ENCODE results near the gene INPPL1.
"Not testable (repeated sequence)": the region's sequence is repeated elsewhere in the genome, so short reads cannot be mapped to it uniquely, and the experiment has no call there.

The INPPL1 gene

DNA sequence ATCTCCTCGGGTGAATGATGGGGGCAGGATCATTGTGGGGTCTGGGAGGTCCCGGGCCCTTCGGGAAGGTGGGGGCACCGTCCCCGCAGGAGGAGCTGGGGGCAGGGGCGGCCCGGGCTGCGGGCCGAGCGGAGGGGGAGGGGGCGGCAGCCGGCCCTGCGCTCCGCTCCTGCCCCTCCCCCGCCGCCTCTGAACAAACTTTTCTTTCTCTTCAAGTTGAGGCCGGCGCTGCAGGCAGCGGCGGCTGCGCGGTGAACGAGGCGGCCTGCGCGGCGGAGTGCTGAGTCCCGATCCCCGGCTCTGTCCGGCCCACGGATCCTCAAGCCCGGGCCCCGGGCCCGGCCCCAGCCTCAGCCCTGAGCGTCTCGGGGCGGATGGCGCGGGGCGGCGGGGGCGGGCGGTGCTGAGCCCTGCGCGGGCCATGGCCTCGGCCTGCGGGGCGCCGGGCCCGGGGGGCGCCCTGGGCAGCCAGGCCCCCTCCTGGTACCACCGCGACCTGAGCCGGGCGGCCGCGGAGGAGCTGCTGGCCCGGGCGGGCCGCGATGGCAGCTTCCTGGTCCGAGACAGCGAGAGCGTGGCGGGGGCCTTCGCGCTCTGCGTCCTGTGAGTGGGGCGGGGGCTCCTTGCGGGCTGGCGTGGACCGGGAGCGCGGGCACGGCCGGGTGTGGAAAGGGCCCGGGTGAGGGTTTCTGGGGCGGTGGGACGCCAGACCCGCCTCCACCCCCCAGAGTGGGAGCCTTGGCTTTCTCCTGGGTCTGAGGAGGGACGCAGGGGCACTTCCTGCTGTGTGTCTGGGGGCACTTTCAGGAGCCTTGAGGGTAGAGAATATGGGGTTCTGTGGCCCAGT lies at the start of gene INPPL1:
Gene INPPL1 (plus strand): TSS at position 204 of the 847 bp plus-strand sequence. CDS start 218 bp downstream, at position 422.
- no peak for DNase-seq (ENCODE audit: low read depth in 2 of 2)

DNA sequence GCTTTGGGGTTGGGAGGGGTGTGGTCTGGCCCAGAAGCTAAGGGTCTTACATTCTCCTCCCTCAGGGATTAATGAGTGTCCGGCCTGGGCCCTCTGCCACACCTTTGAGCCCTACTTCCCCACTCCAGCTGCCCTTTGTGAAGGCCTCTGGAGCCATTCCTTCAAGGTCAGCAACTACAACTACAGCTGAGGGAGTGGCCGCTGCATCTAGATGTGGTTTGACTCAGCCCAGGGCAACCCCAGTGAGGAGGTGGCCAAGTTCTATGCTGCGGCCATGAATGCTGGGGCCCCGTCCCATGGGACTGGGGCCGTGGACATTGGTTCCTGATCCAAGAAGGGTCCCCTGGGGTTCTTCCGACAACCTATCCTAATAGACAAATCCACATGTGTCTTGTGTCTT lies 46.9 kb upstream of the INPPL1 start:
- no peak for DNase-seq (ENCODE audit: low read depth in 2 of 2)

GRCh38 chr11:72179049-72179803 lies 45.3 kb upstream of the INPPL1 start:
- DNase-seq (ENCODE audit: low read depth in 2 of 2): no peak

DNA sequence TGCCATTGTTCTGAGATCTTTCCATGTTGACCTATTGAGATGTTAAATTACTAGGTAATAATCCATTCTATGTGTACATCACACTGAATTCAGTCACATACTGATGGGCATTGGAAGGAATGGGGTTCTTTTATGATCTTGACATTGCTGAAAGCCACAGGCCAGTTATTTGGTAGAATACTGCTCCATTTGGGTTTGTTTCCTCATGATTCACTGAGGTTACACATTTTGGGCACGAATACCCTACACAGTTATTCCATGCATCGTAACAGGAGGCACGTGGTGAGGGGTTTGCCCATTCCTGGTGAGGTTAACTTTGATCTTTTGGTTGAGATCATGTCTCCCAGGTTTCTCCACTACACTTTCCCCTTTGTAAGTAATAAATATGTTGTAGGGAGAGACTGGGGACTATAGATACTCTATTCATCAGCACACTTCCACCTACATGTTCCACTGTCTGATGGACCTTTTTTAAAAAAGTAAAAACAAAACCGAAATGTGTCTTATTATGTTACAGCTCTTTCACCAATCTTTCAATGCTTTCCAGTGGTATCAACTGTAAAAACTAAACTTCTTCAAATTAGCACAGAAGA lies 44.7 kb upstream of the INPPL1 start:
- DNase-seq (ENCODE audit: low read depth in 2 of 2): no peak

DNA sequence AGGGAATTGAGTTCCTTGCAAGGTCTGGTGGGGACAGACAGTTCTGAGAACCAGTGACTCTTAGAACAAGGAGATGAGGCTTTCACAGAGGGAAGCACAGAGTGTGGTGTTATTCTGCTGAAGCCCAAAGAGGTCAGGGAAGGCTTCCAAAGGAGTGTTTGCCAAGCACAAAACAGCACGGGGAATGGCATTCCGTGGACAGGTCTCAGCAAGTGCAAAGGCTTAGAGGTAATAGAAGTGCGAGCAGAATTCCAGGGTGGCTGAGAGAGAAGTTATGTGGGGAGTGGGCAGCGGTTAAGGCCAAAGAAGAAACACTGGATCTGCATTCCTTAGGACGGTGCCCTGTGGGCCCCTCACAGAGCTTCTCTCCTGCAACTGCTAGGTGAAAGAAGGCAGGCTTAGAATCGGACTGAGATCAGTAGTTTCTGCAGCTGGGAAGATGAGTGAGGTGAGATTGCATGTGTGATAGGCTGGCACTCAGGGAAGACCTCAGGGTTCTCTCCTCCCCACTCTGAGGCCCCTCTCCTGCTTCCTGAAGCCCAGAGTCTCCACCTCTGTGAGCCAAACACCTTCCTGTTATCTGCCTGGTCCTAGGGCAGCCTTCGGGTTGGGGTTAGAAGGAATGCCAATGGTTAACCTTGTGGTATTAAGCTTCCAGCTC lies 43.5 kb upstream of the INPPL1 start:
- not testable (repeated sequence) for DNase-seq (ENCODE audit: low read depth in 2 of 2)

- not testable (repeated sequence) for DNase-seq (ENCODE audit: low read depth in 2 of 2)
Observed at GRCh38 chr11:72181553-72181958, 43.0 kb upstream of the INPPL1 start.

DNA sequence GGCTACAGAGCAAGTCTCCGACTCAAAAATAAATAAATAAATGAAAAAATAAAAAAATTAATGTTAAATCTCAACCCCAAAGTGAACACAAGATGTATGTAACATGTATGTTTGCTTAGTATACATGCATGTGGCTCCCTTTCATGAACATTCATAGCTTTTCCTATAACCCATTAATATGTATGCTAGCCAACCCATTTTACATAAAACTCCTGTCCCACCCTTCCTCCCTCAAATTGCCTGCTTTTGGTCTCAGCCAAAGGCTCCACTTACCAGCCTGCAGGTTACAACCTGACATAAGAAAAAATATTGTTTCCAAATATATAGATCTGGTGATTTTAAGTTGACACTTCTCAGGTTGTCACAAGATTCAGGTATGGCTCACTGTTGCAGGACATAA lies 36.3 kb upstream of the INPPL1 start:
- DNase-seq (ENCODE audit: low read depth in 2 of 2): no peak

DNA sequence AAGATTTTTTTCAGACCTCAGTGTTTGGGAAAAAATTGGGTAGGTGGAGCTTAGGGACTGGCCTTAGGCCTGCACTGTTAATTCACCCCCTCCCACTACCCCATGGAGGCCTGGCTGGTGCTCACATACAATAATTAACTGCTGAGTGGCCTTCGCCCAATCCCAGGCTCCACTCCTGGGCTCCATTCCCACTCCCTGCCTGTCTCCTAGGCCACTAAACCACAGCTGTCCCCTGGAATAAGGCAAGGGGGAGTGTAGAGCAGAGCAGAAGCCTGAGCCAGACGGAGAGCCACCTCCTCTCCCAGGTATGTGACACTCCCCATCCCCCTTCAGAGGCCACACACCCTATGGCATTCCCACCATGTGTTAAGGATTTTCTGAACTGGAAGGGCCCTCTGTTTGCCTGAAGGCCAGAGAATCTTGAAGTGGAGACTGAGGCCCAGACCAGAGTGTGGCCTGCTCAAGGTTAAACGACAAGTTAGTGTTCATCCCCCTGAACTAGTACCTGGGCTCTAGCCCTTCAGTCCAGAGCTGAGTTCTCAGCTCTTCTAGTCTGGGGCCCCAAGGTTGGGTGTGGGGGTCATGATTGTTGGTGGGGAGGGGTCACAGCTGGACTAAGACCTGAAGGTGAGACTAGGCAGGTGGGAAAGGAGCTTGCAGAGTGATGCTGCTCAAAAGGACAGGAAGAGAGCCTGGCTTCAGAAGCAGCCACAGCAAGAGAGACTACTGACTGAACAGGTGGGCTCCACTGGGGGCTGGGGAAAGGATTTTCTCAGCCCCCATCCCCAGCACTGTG lies 34.9 kb upstream of the INPPL1 start:
- DNase-seq (ENCODE audit: low read depth in 2 of 2): no peak

GRCh38 chr11:72190631-72191071 lies 33.9 kb upstream of the INPPL1 start:
- DNase-seq (ENCODE audit: low read depth in 2 of 2): no peak

DNA sequence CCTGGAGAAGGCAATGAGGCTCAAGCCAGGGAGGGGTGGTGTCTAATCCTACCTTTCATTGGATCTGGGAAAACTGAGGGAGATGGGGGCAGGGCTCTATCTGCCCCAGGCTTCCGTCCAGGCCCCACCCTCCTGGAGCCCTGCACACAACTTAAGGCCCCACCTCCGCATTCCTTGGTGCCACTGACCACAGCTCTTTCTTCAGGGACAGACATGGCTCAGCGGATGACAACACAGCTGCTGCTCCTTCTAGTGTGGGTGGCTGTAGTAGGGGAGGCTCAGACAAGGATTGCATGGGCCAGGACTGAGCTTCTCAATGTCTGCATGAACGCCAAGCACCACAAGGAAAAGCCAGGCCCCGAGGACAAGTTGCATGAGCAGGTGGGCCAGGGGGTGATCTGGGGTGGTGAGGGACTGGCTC lies 32.6 kb upstream of the INPPL1 start, which contains the start of gene FOLR1:
Gene FOLR1 (plus strand): TSS at position 180 of the 421 bp plus-strand sequence. CDS start 34 bp downstream, at position 214.
- DNase-seq (ENCODE audit: low read depth in 2 of 2): no peak

DNA sequence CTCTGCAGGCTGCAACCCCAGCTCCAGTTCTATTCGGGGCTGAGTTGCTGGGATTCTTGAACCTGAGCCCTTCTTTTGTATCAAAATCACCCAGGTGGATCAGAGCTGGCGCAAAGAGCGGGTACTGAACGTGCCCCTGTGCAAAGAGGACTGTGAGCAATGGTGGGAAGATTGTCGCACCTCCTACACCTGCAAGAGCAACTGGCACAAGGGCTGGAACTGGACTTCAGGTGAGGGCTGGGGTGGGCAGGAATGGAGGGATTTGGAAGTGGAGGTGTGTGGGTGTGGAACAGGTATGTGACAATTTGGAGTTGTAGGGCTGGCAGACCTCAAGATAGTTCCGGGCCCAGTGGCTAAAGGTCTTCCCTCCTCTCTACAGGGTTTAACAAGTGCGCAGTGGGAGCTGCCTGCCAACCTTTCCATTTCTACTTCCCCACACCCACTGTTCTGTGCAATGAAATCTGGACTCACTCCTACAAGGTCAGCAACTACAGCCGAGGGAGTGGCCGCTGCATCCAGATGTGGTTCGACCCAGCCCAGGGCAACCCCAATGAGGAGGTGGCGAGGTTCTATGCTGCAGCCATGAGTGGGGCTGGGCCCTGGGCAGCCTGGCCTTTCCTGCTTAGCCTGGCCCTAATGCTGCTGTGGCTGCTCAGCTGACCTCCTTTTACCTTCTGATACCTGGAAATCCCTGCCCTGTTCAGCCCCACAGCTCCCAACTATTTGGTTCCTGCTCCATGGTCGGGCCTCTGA lies 28.9 kb upstream of the INPPL1 start:
- DNase-seq (ENCODE audit: low read depth in 2 of 2): no peak

DNA sequence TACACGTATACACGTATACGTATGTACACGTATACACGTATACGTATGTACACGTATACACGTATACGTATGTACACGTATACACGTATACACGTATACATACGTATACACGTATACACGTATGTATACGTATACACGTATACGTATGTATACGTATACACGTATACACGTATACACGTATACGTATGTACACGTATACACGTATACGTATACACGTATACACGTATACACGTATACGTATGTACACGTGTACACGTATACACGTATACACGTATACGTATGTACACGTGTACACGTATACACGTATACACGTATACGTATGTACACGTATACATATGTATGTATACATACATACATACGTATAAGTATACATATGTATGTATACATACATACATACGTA lies 23.1 kb upstream of the INPPL1 start:
- DNase-seq (ENCODE audit: low read depth in 2 of 2): not testable (repeated sequence)

- DNase-seq (ENCODE audit: low read depth in 2 of 2): no peak
Observed at GRCh38 chr11:72202571-72202970, 22.0 kb upstream of the INPPL1 start.

GRCh38 chr11:72203163-72203562 lies 21.4 kb upstream of the INPPL1 start:
- DNase-seq (ENCODE audit: low read depth in 2 of 2): no peak

DNA sequence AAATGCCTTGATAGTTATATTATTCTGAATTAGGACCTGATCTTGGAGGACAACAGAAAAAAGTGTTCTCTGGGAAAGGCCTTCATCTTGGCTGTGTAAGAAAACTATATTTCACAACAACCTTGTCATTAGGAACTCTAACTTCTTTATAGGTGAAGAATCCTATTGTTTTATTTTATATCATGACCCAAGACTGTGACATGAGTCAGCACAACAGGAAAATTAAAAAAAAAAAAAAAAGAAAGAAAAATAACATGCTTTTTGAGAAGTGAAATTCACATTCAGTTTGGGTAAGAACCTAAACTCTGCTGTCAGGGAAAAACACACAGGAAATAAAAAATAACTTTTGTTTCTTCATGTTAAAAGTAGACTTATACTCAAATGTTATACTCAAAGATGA lies 19.7 kb upstream of the INPPL1 start:
- no peak for DNase-seq (ENCODE audit: low read depth in 2 of 2)

GRCh38 chr11:72206794-72207193 lies 17.8 kb upstream of the INPPL1 start:
- not testable (repeated sequence) for DNase-seq (ENCODE audit: low read depth in 2 of 2)

DNA sequence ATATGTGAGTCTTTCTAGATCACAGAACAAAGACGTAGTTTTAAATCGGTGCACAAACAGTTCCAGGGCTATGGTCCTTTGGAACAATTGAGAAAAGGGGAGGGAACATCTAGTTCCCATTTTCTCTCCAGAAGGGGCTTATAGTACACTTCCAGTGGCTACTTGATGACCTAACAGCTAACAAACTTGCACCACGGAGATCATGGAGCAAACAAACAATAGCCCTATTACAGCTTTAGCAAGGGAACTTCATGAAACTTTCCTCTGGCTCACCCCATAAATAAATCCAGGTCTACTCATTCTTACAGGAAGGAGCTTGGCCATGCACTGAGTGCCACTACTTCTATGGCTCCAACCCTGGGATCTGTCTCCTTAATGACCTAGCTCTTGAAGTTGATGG lies 16.3 kb upstream of the INPPL1 start:
- DNase-seq (ENCODE audit: low read depth in 2 of 2): no peak

GRCh38 chr11:72209101-72209500 lies 15.5 kb upstream of the INPPL1 start:
- DNase-seq (ENCODE audit: low read depth in 2 of 2): no peak

DNA sequence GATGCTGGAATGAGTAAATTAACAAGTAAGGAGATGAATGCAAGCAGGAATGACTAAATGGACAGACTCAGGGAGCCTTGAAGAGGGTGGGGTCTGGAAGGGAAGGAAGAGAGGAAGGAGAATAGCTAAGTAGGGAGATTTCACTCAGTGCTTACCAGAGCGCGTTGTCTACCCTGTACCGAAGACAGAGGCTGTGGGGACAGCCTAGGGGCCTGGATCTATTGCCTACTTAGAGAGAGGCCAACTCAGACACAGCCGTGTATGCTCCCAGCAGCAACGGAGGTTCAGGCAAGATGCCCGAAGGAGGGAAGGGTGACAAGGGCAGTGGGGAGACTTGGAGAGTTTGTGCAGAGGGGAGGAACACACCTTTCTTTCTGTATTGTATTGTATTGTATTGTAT lies 7.9 kb upstream of the INPPL1 start, which contains the start of gene FOLR2:
Gene FOLR2 (plus strand): TSS at position 157 of the 400 bp plus-strand sequence. CDS start 1,791 bp downstream, outside the sequence.
- no peak for DNase-seq (ENCODE audit: low read depth in 2 of 2)

DNA sequence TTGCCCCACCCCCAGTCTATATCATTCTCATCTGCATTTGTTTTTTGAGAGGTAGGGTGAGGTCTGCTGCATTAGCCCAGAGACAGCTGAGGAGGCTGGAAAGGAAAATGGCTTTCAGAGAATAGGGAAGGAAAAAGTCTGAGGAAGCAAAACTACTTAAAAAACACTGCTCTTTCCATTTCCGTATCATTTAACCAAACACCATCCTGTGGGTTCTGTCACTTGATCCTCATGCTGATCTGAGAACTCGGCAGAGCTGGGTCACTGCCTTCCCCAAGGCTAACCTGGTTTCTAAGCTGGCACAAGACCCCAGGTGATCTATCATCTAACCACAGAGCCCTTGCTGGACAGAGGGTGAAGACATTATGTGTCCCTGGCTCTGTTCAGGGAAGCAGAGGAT lies 6.7 kb upstream of the INPPL1 start:
- DNase-seq (ENCODE audit: low read depth in 2 of 2): no peak

Measured in stimulated activated CD4-positive, alpha-beta T cell treated with anti-CD3 and anti-CD28 coated beads, Interleukin-4, amount 100 ng/mL, for 48 hours (primary cell).